Measurements from ENCODE around the gene STIP1.

DNA sequence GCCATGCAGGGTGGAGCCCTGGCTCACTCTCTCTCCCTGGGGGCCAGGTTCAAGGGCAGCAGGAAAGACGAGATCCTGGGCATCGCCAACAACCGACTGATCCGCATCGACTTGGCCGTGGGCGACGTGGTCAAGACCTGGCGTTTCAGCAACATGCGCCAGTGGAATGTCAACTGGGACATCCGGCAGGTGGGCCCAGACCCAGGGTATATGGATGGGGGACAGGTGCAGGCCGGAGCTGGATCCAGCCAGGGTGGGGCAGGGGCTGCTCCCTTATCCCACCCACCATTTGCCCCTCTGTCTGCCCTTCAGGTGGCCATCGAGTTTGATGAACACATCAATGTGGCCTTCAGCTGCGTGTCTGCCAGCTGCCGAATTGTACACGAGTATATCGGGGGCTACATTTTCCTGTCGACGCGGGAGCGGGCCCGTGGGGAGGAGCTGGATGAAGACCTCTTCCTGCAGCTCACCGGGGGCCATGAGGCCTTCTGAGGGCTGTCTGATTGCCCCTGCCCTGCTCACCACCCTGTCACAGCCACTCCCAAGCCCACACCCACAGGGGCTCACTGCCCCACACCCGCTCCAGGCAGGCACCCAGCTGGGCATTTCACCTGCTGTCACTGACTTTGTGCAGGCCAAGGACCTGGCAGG is 37.2 kb downstream of the STIP1 start:
- TF ChIP-seq, protein P1, sequence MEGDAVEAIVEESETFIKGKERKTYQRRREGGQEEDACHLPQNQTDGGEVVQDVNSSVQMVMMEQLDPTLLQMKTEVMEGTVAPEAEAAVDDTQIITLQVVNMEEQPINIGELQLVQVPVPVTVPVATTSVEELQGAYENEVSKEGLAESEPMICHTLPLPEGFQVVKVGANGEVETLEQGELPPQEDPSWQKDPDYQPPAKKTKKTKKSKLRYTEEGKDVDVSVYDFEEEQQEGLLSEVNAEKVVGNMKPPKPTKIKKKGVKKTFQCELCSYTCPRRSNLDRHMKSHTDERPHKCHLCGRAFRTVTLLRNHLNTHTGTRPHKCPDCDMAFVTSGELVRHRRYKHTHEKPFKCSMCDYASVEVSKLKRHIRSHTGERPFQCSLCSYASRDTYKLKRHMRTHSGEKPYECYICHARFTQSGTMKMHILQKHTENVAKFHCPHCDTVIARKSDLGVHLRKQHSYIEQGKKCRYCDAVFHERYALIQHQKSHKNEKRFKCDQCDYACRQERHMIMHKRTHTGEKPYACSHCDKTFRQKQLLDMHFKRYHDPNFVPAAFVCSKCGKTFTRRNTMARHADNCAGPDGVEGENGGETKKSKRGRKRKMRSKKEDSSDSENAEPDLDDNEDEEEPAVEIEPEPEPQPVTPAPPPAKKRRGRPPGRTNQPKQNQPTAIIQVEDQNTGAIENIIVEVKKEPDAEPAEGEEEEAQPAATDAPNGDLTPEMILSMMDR (IDR thresholded peaks at IDR 0.05 in 4 of 5, conservative IDR thresholded peaks at IDR 0.05 in 1 of 5): no peak
- TF ChIP-seq POLR2A (IDR thresholded peaks at IDR 0.05): no peak
